Thyroid gland (tissue), 4 donors: ENCODE data around the gene TNRC18.

Source experiments
- POLR2A ChIP-seq, 2 donors: fragments of 450-650 bp; IDR thresholded peaks; one replicate each; pipeline ENCODE4 v1.6.1; 2017; ENCODE audit warnings: antibody characterized with exemption in 2 of 2, mild to moderate bottlenecking in 2 of 2, moderate library complexity in 1 of 2
- TF ChIP-seq, protein P1 (sequence below), 6 experiments: fragments of 200-600 bp in 3 of 6; fragments of 450-650 bp in 3 of 6; sonication (generic) in 3 of 6; IDR thresholded peaks; one replicate each; pipeline ENCODE4 v1.5.1; 2016 to 2019; ENCODE audit warnings: antibody characterized with exemption in 6 of 6, mild to moderate bottlenecking in 2 of 6, inconsistent platforms in 1 of 6, moderate library complexity in 1 of 6

DNA sequence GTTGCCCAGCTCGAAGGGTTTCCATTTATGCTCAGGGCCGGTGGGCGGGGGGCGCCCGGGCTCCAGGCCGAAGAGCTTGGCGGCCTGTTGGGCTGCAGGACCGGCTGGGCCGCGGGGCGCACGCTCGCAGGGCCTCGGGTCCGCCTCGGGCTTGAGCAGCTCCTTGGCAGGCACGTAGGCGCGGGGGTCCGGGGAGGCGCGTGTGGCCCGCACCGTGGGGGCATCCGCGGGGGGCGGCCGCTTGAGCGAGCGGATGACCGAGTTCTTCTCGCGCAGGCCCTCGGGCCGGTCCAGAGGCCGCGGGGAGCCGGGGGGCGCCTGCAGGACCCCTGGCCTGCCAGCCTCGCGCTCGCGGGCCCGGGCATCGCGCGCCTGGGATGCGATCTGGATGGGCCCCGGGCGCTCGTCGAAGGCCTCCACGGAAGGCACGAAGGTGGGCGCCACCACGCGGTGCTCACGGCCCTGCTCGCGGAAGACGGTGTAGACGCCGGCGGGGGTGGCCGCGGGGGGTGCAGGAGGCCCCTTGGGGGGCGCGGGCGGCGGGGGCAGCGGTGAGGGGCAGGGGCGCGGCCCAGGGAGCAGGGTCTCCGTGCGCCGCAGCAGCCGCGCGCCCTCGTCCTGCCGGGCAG, 35.2 kb downstream of the TNRC18 start:
- TF ChIP-seq, protein P1, sequence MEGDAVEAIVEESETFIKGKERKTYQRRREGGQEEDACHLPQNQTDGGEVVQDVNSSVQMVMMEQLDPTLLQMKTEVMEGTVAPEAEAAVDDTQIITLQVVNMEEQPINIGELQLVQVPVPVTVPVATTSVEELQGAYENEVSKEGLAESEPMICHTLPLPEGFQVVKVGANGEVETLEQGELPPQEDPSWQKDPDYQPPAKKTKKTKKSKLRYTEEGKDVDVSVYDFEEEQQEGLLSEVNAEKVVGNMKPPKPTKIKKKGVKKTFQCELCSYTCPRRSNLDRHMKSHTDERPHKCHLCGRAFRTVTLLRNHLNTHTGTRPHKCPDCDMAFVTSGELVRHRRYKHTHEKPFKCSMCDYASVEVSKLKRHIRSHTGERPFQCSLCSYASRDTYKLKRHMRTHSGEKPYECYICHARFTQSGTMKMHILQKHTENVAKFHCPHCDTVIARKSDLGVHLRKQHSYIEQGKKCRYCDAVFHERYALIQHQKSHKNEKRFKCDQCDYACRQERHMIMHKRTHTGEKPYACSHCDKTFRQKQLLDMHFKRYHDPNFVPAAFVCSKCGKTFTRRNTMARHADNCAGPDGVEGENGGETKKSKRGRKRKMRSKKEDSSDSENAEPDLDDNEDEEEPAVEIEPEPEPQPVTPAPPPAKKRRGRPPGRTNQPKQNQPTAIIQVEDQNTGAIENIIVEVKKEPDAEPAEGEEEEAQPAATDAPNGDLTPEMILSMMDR (IDR thresholded peaks at IDR 0.05): no peak
- no peak for TF ChIP-seq POLR2A (IDR thresholded peaks at IDR 0.05)
